Endometrium (tissue), 2 donors: ENCODE data around the gene POMC.
"Not testable (repeated sequence)": the region's sequence is repeated elsewhere in the genome, so short reads cannot be mapped to it uniquely, and the experiment has no call there.

Experiments used
- FAIRE-seq: peaks from 2 replicates; lab custom pipeline; 2012; peaks lifted over from hg19 to GRCh38; lab: Jason Lieb, UNC
- donor health status: control.
- donor health status: control.

The POMC gene

DNA sequence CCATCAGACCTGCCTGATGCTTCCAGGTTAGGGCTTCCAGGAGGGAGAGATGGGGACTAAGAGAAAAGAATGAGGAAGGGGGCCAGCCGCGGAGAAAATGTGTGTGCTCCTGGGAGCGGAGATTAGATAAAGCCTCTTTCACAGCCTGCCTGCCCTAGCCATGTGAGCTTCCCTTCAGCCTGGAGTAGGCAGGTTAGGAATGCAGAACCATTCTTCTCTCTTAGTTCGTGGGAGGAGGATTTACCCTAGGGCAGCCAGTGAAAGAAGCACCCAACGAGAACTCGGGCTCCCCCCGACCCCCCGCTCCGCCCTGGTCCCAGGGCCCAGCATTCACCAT is 36.1 kb downstream of the POMC start:
- FAIRE-seq, result no peak

DNA sequence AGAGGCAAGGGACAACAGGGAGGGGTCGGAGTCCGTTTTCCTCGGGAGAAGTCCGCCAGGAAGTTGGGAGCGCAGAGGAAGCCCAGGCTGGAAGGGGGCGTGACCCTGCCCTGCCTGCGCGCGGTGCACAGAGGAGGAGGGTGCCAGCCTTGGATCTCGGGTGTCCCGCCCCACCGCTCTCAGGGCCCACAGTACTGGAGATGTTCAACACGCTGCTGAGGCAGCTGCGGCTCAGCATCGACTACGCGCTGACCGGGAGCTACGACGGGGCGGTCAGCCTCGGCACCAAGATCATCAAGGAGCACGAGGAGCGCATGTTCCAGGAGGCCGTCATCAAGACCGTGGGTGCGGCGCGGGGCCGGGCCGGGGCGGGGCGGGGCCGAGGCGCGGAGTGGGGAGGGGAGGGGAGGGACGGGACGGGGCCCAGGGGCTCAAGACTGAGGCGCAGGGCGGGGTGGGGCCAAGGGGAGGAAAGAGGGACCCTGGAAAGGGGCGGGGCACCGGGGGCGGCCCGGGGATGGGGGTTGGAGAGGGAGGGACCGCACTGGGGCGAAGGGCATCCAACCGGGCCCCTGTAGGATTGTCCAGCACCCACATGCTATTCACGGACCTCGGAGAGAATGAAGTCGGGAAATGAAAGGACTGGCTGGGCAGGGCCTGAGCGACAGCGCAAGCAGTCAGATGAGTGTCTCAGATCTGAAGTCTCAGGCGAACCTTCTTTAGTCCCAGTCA is 36.6 kb downstream of the POMC start:
- FAIRE-seq, result no peak

DNA sequence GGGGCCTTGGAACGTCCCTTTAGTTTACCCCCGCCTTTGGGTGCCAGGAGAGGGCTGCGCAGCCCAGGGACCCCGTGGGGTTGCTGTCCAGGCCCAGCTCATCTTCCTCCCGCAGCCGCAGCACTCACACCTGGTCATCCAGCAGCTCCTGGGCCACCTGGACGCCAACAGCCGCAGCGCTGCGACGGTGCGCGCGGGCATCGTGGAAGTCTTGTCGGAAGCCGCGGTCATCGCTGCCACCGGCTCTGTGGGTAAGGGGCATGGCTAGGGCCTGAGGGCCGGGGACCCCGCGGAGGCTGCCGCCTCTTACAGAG is 37.2 kb downstream of the POMC start:
- FAIRE-seq, result no peak

DNA sequence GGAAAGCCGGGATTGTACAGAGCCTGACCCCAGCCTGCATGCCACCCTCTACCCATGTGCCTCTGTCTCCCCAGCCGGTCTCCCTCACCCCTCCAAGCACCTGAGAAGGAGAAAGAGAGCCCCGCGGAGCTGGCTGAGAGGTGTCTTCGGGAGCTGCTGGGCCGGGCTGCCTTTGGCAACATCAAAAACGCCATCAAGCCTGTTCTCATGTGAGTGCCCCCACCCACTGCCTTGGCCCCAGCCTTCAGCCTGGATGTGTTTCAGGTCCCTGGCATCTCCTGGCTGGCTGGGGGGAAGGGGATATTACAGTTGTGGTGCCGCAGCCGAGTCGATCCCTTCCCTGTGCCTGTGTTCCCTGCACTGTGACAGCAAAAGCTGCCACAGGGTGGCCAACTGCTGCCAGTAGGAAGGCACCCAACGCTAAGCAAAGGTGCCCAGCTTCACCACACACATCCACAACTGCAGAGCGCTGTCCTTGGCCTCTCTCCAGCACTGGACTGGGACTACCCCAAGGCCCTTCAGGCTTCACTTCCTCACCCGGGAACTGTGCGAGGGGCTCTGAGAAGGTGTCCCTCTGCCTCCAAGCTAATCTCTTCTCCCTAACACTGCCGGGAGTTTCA is 38.4 kb downstream of the POMC start:
- FAIRE-seq, result no peak

DNA sequence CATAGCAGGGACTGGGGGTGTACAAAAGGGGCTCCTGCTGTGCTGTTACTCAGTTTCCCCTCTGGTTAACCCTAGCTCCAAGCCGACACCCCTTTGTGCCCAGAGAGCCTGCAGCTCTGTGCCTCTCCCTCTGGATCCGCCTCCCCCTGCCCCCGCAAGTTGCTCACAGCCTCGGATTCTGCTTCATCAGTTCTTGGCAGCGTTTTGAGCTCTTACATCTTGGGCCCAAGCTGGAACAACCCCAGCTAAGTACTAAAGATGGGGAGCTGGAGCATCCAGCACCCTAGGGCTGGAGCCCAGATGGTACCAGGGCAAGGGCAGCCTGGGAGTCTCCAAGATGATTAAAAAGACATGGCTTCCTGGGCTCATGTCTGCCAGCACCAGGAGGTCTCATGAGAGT is 40.7 kb downstream of the POMC start:
- no peak for FAIRE-seq

DNA sequence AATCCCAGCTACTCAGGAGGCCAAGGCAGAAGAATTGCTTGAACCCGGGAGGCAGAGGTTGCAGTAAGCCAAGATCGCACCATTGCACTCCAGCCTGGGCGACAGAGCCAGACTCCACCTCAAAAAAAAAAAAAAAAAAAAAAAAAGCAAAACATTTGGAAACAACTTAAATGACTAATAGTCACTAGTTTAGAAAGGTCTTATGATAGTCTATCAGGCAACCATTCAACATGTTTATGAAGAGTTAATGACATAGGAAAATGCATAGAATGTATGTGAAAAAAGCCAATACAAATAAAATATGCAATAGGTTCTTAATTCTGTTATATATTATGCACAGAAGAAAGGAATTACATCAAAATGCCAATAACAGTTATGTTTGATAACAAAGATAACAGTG is 41.3 kb downstream of the POMC start:
- FAIRE-seq, result not testable (repeated sequence)

DNA sequence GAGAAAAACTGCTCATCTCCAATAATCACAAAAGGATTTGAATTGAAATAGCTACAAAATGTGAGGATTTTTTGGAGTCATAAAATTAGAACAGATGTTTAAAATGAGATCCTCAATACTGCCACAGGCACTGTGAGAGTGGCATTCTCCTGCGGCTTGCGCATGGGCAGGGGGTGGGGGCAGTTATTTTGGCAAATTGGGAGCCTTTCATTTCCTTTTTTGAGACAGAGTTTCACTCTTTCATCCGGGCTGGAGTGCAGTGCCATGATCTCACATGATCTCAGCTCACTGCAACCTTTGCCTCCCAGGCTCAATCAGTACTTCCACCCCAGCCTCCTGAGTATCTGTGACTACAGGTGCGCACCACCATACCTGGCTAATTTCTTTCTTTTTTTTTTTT is 42.4 kb downstream of the POMC start:
- no peak for FAIRE-seq

DNA sequence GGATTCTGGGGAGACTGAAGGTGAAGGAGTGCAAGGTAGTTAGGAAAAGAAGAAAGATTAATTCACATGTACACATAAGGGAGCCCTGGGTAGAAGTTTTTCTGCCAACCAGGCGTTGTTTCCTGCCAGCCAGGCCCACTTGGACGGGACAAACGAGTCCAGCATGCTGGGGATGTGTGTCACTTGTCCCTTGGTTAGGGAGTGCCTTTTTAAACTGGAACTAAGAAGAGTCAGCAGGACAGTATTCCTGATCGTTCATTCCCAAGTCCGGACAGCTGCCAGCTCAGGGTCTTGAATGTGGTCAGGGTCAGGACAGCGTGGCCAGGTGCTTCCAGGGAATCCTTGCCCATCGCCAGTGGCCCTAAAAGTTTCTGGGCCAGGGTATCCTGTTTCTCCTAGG is 43.2 kb downstream of the POMC start:
- no peak for FAIRE-seq

DNA sequence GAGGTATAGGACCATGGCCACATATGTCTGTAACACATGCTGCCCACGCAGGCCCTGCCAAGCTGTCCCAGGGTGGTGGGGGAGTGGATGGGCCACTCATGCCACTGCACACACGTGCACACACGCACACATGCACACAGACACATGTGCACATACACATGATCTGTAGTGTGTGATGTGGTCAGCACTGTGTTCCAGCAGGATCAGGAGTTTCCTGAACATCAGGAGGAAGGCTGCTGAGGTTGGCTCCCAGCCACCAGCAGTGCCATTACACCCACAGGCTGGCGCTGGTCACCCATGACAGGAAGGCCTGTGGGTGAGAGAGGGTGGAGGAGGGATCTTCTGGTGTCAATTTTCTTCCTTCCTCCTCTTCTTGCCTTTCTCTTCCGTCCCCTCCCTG is 44.7 kb downstream of the POMC start:
- FAIRE-seq, result no peak

DNA sequence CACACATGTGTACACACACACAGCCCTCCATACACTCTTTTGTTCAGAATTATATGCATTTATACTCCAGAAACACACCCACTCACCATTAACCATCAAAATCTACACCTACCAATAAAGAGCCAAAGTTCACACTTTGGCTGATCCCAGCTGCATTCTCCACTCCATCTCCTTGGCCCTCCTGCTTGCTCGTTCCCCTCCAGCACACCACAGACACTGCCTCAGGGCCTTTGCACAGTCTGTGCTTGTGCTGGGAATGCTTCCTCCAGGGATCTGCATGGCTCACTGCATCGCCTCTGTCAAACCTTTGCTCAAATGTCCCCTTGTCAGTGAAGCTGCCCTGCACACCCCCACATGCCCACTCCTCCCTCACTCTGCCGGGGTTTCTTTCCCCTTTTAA is 46.0 kb downstream of the POMC start:
- no peak for FAIRE-seq

DNA sequence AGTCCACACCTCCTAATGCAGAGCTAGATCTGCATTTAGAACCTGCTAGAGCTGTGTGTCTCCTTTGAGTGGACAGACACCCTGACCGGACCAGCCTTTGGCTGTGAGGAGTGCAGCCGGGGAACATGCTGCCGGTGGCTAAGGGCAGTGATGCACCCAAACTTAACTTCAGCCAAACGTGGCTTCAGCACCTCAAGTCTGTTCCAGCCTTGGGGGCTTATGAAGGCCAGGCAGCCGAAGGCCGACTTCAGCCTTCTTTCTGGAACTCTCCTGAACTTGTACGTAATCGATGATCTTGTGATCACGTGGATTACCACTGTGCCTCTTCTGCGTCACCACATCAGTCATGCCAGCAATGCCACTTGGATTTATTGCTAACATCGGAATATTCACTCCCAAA is 49.1 kb downstream of the POMC start:
- FAIRE-seq, result no peak

DNA sequence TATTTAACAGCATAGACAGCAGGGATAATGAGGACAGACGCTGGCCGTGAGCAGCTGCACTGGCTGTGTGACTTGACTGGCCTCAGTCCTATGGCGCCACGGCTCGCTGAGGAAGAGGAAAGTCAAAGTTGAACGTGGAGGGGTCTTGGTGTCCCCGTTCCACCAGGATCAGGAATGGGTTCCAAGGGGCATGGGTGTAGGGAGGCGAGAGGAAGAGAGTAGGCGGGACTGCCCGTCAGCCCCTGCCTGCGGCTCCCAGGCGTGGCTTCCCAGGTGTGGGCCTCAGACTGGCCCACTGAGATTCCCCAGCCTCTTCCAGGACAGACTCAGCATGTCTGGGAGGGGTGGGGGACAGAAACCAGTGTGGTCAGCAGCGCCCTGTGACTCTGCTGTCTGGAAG is 51.4 kb downstream of the POMC start:
- FAIRE-seq, result no peak

DNA sequence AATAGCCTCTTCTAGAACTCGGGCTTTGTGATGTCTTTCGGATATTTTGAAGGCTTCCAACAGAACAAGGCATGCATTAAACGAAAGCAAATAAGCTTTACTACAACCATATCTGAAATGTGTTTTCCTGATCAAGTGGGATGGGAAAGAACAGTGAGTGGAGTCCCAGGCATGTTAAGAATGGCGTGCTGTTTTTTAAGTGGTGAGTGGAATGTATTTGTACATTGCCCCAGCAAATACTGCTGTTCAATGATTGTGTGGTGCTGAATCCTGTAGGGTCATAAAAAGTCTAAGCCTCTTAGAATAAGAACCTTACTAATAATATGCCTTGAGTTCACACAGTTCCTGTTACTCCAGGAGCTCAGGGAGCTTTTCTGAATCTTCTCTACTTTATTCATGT is 52.5 kb downstream of the POMC start:
- FAIRE-seq, result no peak

DNA sequence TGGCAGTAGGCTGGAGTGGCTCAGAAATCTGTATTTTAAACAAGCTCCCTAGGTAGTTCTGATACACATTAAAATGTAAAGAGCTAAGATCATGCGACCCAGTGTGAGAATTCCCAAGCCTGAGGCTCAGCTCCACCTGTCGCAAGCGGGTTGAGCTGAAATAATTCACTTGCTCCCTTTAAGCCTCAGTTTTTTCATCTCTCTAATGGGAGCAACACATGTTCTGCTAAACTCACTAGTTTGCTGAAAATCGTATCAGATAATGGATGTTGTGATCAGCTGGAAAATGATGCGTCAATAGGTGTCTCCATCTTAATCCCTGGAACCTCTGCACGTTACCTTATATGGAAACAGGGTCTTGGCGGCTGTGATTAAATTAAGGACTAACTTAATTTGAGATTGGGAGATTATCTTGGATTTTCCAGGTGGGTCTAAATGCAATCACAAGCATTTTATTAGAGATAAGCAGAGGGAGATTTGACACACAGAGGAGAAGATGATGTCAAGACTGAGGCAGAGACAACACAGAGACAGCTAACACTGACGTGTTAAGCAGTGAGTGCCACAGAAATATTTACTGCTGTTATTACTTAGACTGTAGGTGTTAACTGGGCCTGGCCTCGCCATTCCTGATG is 53.0 kb downstream of the POMC start:
- FAIRE-seq, result no peak

DNA sequence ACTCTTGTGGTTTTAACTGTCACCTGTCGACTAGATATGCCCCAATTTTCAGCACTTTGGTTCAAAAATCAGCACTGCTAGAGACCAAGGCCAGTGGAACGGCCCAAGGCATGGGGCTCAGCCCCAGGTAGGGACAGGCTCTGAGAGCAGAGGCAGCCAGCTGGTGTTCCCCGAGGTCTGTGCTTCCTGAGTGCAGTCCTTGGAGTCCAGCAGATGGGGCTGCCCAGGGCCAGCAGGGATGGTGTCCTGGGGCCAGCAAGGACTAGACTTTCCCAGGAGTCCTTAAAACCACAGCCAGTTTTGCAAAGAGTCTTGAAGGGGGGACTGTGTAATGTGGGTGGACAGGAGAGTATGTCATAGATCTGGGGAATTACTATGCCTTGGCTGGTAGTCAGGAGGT is 56.3 kb downstream of the POMC start:
- no peak for FAIRE-seq
